SK-N-SH (cell line): ENCODE results near the gene NR2C2. TPM values are rescaled to one million over a fixed set of nuclear protein-coding genes. Genes with fewer than 3 reads are reported as not detected.

Experiments used
- CTCF ChIA-PET: fragments of 300-600, 350-600 bp; formaldehyde crosslinking; extraction: SDS; loops from one replicate; lab custom pipeline; 2021; lab: Yijun Ruan, JAX
- POLR2A ChIA-PET: fragments of 350-600 bp; sonication (Branson Sonifier 250); formaldehyde crosslinking; extraction: SDS; loops from one replicate; lab custom pipeline; 2020; ENCODE audit warnings: antibody characterized with exemption, inconsistent platforms; lab: Yijun Ruan, JAX
- DNase-seq: peaks from one replicate; pipeline ENCODE4 v3.0.0; 2012
- H2AFZ ChIP-seq: fragments of 200-600 bp; sonication (generic); 2 replicates; pipeline ENCODE4 v1.8.1; 2016; ENCODE audit warnings: antibody characterized with exemption, mild to moderate bottlenecking, low read depth
- H3F3A ChIP-seq: fragments of 200-600 bp; sonication (generic); replicated peaks from 2 replicates; pipeline ENCODE3; 2016; ENCODE audit warnings: antibody characterized with exemption, mild to moderate bottlenecking; ENCODE audit not compliant: insufficient read depth
- H3K27ac ChIP-seq, 2 experiments: fragments of 200-500 bp in 1 of 2; fragments of 200-600 bp in 1 of 2; sonication (Bioruptor generic) in 1 of 2; sonication (generic), shearing (Covaris generic) in 1 of 2; 2 replicates each; pipeline versions ENCODE4 v1.5.1 to v1.6.1; 2014 to 2016; ENCODE audit warnings: low read depth in 2 of 2, inconsistent platforms in 1 of 2, low read length in 1 of 2, mild to moderate bottlenecking in 1 of 2, mixed read lengths in 1 of 2
- H3K27me3 ChIP-seq: fragments of 200-600 bp; sonication (generic), shearing (Covaris generic); 2 replicates; pipeline ENCODE4 v1.6.1; 2016; ENCODE audit warnings: mixed run types; ENCODE audit not compliant: insufficient read depth
- H3K36me3 ChIP-seq, 2 experiments: fragments of 200-500 bp in 1 of 2; fragments of 200-600 bp in 1 of 2; sonication (Bioruptor generic) in 1 of 2; sonication (generic) in 1 of 2; replicated peaks in 1 of 2; 2 replicates each; pipeline versions ENCODE3 to v1.5.1; 2014 to 2016; ENCODE audit warnings: low read length in 1 of 2, mild to moderate bottlenecking in 1 of 2; ENCODE audit not compliant: insufficient read depth in 2 of 2, control insufficient read depth in 1 of 2
- H3K4me1 ChIP-seq, 2 experiments: fragments of 200-500 bp in 1 of 2; fragments of 200-600 bp in 1 of 2; sonication (Bioruptor generic) in 1 of 2; sonication (generic), shearing (Covaris generic) in 1 of 2; 2 replicates each; pipeline versions ENCODE4 v1.5.1 to v1.6.1; 2014 to 2016; ENCODE audit warnings: low read depth in 1 of 2, low read length in 1 of 2, mixed run types in 1 of 2; ENCODE audit not compliant: insufficient read depth in 2 of 2, control insufficient read depth in 1 of 2
- H3K4me2 ChIP-seq: fragments of 200-600 bp; sonication (generic), shearing (Covaris generic); 2 replicates; pipeline ENCODE4 v1.6.1; 2017; ENCODE audit warnings: mixed run types
- H3K4me3 ChIP-seq, 2 experiments: fragments of 200-500 bp in 1 of 2; fragments of 200-600 bp in 1 of 2; sonication (Bioruptor generic) in 1 of 2; sonication (generic), shearing (Covaris generic) in 1 of 2; 2 replicates each; pipeline versions ENCODE4 v1.5.1 to v1.8.1; 2014 to 2016; ENCODE audit warnings: low read depth in 2 of 2, inconsistent platforms in 1 of 2, low read length in 1 of 2, mild to moderate bottlenecking in 1 of 2, mixed read lengths in 1 of 2, moderate library complexity in 1 of 2
- H3K79me2 ChIP-seq: fragments of 200-600 bp; sonication (generic); 2 replicates; pipeline ENCODE4 v1.8.1; 2017; ENCODE audit warnings: mild to moderate bottlenecking; ENCODE audit not compliant: insufficient read depth
- H3K9ac ChIP-seq: fragments of 200-600 bp; sonication (generic); 2 replicates; pipeline ENCODE4 v1.6.1; 2017; ENCODE audit warnings: mixed run types
- H3K9me2 ChIP-seq: fragments of 200-600 bp; sonication (generic); 2 replicates; pipeline ENCODE4 v1.6.1; 2017; ENCODE audit warnings: mixed run types
- H3K9me3 ChIP-seq: fragments of 200-600 bp; sonication (generic); 2 replicates; pipeline ENCODE4 v1.6.1; 2017; ENCODE audit warnings: mixed run types, mild to moderate bottlenecking, moderate library complexity
- H4K20me1 ChIP-seq: fragments of 200-600 bp; sonication (generic); 2 replicates; pipeline ENCODE4 v1.6.1; 2017; ENCODE audit warnings: mild to moderate bottlenecking, mixed run types; ENCODE audit not compliant: insufficient read depth
- CHD2 ChIP-seq: fragments of 150-350 bp; IDR thresholded peaks from 2 replicates; pipeline ENCODE4 v1.6.1; 2018; ENCODE audit warnings: low read length; ENCODE audit not compliant: partially characterized antibody
- CTCF ChIP-seq: fragments of 200-600 bp; sonication (generic); IDR thresholded peaks from 2 replicates; pipeline ENCODE4 v1.6.1; 2017; ENCODE audit warnings: antibody characterized with exemption, mild to moderate bottlenecking, moderate library complexity
- ELF1 ChIP-seq: IDR thresholded peaks from 2 replicates; pipeline ENCODE4 v1.4.0; 2012
- EZH2phosphoT487 ChIP-seq: fragments of 200-600 bp; sonication (generic); IDR thresholded peaks from 2 replicates; pipeline ENCODE4 v1.6.1; 2017; ENCODE audit warnings: low read depth, mixed run types, mild to moderate bottlenecking, antibody characterized with exemption, moderate library complexity, borderline replicate concordance
- FOSL2 ChIP-seq: IDR thresholded peaks from 2 replicates; pipeline ENCODE4 v1.4.0; 2012; ENCODE audit warnings: low read depth, mild to moderate bottlenecking, moderate library complexity, borderline replicate concordance
- JUND ChIP-seq: IDR thresholded peaks from 2 replicates; pipeline ENCODE4 v1.4.0; 2012
- MEF2A ChIP-seq: IDR thresholded peaks from 2 replicates; pipeline ENCODE4 v1.4.0; 2012; ENCODE audit warnings: low read depth, borderline replicate concordance
- NFIC ChIP-seq: IDR thresholded peaks from 2 replicates; pipeline ENCODE4 v1.4.0; 2012; ENCODE audit warnings: borderline replicate concordance
- NRF1 ChIP-seq: IDR thresholded peaks from 2 replicates; pipeline ENCODE4 v1.6.1; 2012; ENCODE audit warnings: low read depth, mild to moderate bottlenecking, low read length
- RCOR1 ChIP-seq: fragments of 150-350 bp; IDR thresholded peaks from 2 replicates; pipeline ENCODE4 v1.6.1; 2017; ENCODE audit warnings: antibody characterized with exemption, low read length
- RFX5 ChIP-seq: IDR thresholded peaks from 2 replicates; pipeline ENCODE4 v1.6.1; 2012; ENCODE audit warnings: mild to moderate bottlenecking, improper control_type of control experiment, low read length
- SMC3 ChIP-seq: IDR thresholded peaks from 2 replicates; pipeline ENCODE4 v1.6.1; 2012; ENCODE audit warnings: low read depth, low read length, improper control_type of control experiment
- TAF1 ChIP-seq: IDR thresholded peaks from 2 replicates; pipeline ENCODE4 v1.6.1; 2012; ENCODE audit warnings: low read depth, mild to moderate bottlenecking, low read length, moderate library complexity, borderline replicate concordance
- TCF12 ChIP-seq: IDR thresholded peaks from 2 replicates; pipeline ENCODE4 v1.4.0; 2012
- TEAD4 ChIP-seq: IDR thresholded peaks from 2 replicates; pipeline ENCODE4 v1.4.0; 2012; ENCODE audit warnings: mild to moderate bottlenecking, borderline replicate concordance; ENCODE audit not compliant: insufficient read depth
- USF2 ChIP-seq: fragments of 150-350 bp; IDR thresholded peaks from 2 replicates; pipeline ENCODE4 v1.6.1; 2017; ENCODE audit warnings: antibody characterized with exemption, low read length, low read depth, borderline replicate concordance
- YY1 ChIP-seq: IDR thresholded peaks from 2 replicates; pipeline ENCODE4 v1.4.0; 2012; ENCODE audit warnings: low read depth, mild to moderate bottlenecking
- ZBTB33 ChIP-seq: IDR thresholded peaks from 2 replicates; pipeline ENCODE4 v1.4.0; 2012; ENCODE audit warnings: low read depth, borderline replicate concordance
- WGBS: methylation state at CpG from one replicate; pipeline ENCODE4 v1.1.6; 2017; ENCODE audit warnings: low lambda C conversion rate; 5-methylcytosine and 5-hydroxymethylcytosine counted together
- polyA plus RNA-seq, 3 experiments: library from polyadenylated mRNA; depleted of rRNA; stranded (reverse); fragments of >200 nt; gene quantifications; 2 replicates each; pipeline ENCODE4 v1.2.3, GENCODE V29; 2012

The NR2C2 gene
- polyA plus RNA-seq, 1 of the 3 experiments (the other 2 are of a cell fraction), result 13.1 TPM

- no peak overlapping the region for H3K4me3 ChIP-seq
- H3K36me3 ChIP-seq, result no peaks in the 10 kb centered on the region
- TF ChIP-seq YY1 (no peak), RCOR1 (no peak), MEF2A (no peak), EZH2phosphoT487 (no peak), TEAD4 (no peak), NRF1 (no peak), TAF1 (no peak), JUND (no peak), TCF12 (no peak), ELF1 (no peak), FOSL2 (no peak), SMC3 (no peak), CTCF (no peak), ZBTB33 (no peak), NFIC (no peak), CHD2 (no peak), USF2 (no peak), RFX5 (no peak)
- H2AFZ ChIP-seq, result no peak overlapping the region
- no peaks in the 10 kb centered on the region for H3F3A ChIP-seq
- no peak overlapping the region for H3K9ac ChIP-seq
- no peaks in the 10 kb centered on the region for H4K20me1 ChIP-seq
- ChIA-PET POLR2A (no interaction called here), CTCF (interaction anchor here (0.7 to 11.1 kb wide), 8 partner anchors 14 to 415 kb away, joined by 3 to 202 read pairs (median 4); partner anchors contain the start of gene C3orf20)
- no peak overlapping the region for H3K4me2 ChIP-seq
- 52% methylated on average over 5 of the region's 6 CpGs for WGBS
- peaks cover 0 to 23% of the 10 kb centered on the region in 2 experiments; a peak in 1 of 4 replicates for H3K4me1 ChIP-seq
- no peak for DNase-seq
- no peaks in the 10 kb centered on the region for H3K9me2 ChIP-seq
- no peaks in the 10 kb centered on the region for H3K27me3 ChIP-seq
- no peaks in the 10 kb centered on the region for H3K9me3 ChIP-seq
- no peaks in the 10 kb centered on the region for H3K79me2 ChIP-seq
- no peak overlapping the region for H3K27ac ChIP-seq
Observed at GRCh38 chr3:14923476-14923875, 23.9 kb upstream of the NR2C2 start.
